IMR-90 (cell line): ENCODE results near the gene SNRNP35. TPM values are rescaled to one million over a fixed set of nuclear protein-coding genes. Genes with fewer than 3 reads are reported as not detected.

ENCODE experiments used
- BHLHE40 ChIP-seq: fragments of 150-350 bp; IDR thresholded peaks from 2 replicates; pipeline ENCODE4 v1.6.1; 2016; ENCODE audit warnings: mild to moderate bottlenecking, low read depth, low read length
- CEBPB ChIP-seq: IDR thresholded peaks from 2 replicates; pipeline ENCODE4 v1.6.1; 2012; ENCODE audit warnings: low read depth, low read length, improper control_type of control experiment
- ELK1 ChIP-seq: fragments of 150-350 bp; IDR thresholded peaks from 2 replicates; pipeline ENCODE4 v1.6.1; 2016; ENCODE audit warnings: low read depth, mild to moderate bottlenecking, low read length, moderate library complexity, borderline replicate concordance
- FOS ChIP-seq: fragments of 150-350 bp; IDR thresholded peaks from 2 replicates; pipeline ENCODE4 v1.6.1; 2016; ENCODE audit warnings: low read depth, low read length
- MAFK ChIP-seq: IDR thresholded peaks from 2 replicates; pipeline ENCODE4 v1.6.1; 2012; ENCODE audit warnings: low read depth, low read length, improper control_type of control experiment
- MXI1 ChIP-seq: IDR thresholded peaks from 2 replicates; pipeline ENCODE4 v1.6.1; 2012; ENCODE audit warnings: low read depth, mild to moderate bottlenecking, low read length, moderate library complexity, borderline replicate concordance
- RCOR1 ChIP-seq: IDR thresholded peaks from 2 replicates; pipeline ENCODE4 v1.6.1; 2012; ENCODE audit warnings: mild to moderate bottlenecking, low read length, improper control_type of control experiment; ENCODE audit not compliant: insufficient replicate concordance
- RFX5 ChIP-seq: IDR thresholded peaks from 2 replicates; pipeline ENCODE4 v1.8.0; 2012; ENCODE audit warnings: low read depth, mild to moderate bottlenecking, low read length, moderate library complexity
- polyA plus RNA-seq, 3 experiments: library from polyadenylated mRNA; depleted of rRNA; stranded (reverse); fragments of >200 nt; gene quantifications; 2 replicates each; pipeline ENCODE4 v1.2.3, GENCODE V29; 2012; ENCODE audit warnings: low replicate concordance in 1 of 3
- total RNA-seq: library from RNA; depleted of rRNA; stranded (reverse); fragments of >200 nt; gene quantifications from 2 replicates; pipeline ENCODE4 v1.2.3, GENCODE V29; 2012

SNRNP35 gene
- total and polyA plus RNA-seq, 2 of the 4 experiments (the other 2 are of a cell fraction): 4.7 to 15.4 TPM

DNA sequence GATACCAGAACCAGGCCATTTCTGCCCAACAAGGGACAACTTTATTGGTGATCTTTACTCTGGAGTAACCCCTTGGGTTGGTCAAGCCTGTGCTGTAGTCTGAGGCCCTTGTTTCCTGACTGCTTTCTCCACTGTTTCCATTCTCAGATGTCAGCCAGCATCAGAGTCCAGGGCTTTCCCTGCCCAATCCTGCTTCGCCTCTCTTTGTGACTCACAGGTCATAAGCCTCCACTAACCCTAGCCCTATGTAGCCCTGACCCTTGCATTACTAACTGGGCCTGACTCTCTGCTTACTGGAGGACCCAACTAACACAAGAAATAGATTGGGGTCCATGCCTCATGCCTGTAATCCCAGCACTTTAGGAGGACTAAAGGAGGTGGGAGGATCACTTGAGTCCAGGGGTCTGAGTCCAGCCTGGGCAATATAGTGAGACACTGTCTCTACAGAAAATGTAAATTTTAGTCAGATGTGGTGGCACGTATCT, 8.6 kb upstream of the SNRNP35 start (continued):
- TF ChIP-seq ELK1 (no peak), BHLHE40 (no peak), RCOR1 (no peak), FOS (no peak), MXI1 (no peak), MAFK (no peak), CEBPB (no peak), RFX5 (no peak)
